C1 segment of cervical spinal cord (tissue), 14 donors: ENCODE measurements around the gene MTERF2.

Experiments
- DNase-seq, 14 donors: peaks; one replicate each; lab custom pipeline; 2025; lab: John Stamatoyannopoulos, UW

MTERF2 gene

DNA sequence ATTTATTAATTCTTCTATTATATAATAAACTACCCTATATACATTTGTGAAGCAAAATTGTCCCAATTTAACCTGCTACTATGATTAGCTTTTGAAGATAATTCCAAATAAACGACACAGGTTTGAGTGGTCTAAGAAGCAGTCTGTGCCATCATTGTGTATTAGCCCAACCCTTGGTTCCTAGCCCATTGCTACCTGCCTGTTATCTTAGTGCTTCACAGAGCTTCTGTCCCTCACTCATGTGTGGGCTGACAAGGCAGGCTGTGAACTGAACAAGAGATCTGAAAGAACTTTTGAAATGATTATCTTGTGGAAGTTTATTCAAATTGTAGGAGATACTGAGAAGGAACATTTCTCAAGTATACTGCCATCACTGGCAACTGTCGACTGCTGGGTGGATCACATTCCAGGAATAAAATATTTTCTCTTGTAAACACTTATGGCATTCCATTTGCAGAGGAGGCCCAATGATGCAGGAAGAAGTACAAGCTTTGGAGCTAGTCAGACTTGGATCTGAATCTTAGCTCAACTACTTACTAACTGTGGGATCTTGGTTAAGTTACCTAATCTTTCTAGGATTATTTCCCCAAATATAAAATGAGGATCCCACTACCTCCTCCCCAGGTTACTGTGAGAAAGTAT is 7.8 kb upstream of the MTERF2 start:
- no peak for DNase-seq

DNA sequence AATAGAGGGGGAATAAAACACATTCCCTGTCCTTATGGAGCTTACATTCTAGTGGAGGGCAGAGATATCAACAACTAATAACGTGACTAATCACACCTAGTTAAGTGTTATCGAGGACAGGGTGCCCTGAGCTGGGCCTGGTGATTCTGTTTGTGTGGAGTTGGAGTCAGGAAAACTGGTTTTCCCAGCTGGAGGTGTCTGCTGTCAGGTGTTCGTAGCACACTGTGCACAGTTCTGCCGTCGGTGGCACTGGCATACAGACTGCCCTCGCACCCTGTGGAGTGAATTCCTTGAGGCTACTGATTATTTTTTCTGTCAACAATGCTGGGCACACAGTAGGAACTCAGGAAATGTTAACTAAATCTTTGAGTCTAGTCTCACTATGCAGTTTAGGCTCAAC is 900 bp upstream of the MTERF2 start:
- peak in 1 of 14 donors; percentile 6 for DNase-seq

DNA sequence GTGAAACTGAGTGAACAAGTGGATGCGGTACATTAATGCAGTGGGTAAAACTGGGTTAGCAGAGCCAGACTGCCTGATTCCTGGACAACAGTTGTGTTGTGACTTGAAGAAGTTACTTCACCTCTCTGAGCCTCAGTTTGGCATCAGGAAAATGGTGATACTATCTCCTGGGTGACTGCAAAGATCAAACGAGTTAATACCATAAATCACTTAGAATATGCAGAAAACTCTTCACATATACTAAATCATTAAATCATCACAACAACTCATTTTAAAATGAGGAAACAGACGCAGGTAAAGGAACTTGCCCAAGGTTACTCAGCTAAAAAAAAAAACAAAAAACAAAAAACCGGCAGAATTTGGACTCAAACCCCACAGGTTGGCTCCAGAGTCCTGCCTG is 811 bp downstream of the MTERF2 start:
- no peak for DNase-seq

DNA sequence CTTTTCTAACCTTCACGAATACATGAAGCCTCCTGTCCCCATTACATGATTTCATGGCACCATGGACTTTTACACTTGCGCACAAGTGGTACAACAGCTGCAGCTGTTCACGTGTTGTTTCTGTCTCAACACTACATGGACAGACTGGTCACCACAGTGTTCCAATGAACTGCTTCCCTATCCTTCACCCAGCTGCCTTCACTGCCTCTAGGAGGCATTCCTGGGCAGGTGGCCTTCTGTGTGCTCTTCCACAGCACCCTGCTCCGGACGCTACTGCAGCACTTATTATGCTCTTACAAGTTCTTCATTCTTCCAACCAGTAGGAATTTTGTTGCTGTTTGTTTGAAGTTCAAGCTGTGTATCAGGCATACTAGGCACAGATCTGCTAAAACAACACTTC is 1.5 kb downstream of the MTERF2 start:
- DNase-seq, result peak in 1 of 14 donors; percentile 40

DNA sequence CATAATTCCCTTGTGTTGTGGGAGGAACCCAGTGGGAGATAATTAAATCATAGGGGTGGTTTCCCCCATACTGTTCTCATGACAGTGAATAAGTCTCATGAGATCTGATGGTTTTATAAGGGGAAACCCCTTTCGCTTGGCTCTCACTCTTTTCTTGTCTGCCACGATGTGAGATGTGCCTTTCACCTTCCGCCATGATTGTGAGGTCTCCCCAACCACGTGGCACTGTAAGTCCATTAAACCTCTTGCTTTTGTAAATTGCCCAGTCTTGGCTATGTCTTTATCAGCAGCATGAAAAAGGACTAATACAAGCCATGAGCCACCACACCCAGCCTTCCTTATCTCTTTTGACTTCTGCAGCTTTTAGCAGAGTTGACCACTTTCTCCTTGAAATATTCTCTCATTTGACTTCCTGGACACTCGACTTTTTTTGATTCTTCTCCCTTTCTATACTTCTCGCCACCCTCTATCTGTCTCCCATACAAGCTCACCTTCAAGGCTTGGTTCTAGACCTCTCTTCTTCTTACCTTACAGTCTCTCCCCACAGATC is 2.3 kb downstream of the MTERF2 start:
- no peak for DNase-seq

DNA sequence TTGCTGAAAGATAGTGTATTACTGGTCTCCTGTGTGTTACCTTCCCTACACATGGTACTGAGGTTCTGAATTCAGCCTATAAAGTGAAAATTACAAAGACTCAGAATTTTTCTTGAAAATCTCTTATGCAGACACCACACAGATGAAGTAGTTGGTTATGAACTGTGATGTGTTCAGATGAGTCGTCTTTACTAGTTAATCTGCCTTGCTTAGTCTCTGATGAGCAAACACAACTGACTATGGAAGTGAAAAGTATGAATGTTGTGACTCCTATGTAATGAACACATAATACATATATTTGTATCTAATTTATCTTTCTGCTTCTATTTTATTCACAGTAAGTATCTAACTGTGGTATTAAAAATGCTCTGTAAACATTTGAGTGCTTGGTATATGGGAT is 4.7 kb downstream of the MTERF2 start:
- no peak for DNase-seq

DNA sequence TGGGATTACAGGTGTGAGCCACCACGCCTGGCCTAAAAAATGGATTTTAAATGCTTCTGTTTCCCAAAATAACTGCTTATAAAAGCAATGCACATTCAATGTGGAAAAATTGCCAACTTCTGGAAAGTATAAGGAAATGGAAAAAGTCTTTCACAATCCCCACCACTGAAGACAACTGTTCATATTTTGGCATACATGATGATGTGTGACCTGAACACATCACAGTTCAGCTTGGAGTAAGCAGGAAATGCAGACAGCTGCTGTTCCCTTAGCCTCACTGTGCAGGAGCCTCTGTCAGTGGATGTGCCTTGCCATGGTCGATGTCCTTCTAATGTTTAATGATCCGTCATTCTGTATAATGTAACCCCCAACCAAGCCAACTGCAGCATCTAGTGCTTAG is 5.2 kb downstream of the MTERF2 start:
- no peak for DNase-seq

DNA sequence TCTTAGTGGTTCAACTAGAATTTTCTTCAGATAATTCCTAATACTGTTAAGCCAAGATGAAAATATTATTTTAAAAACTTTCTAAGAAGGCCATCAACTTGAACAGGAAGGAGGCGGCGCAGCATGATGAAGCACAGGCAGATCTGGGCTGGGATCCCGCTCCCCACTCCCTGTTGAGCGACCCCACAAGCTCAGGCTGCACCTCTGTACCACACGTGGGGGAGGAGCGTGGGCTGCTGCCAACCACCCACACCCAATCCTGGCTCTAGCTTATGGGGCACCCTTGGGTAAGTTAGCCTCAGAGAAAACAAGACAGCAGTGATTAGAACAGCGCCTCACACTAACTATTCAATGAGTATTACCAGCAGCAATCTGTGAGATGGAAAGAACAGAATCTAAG is 6.0 kb downstream of the MTERF2 start:
- no peak for DNase-seq

DNA sequence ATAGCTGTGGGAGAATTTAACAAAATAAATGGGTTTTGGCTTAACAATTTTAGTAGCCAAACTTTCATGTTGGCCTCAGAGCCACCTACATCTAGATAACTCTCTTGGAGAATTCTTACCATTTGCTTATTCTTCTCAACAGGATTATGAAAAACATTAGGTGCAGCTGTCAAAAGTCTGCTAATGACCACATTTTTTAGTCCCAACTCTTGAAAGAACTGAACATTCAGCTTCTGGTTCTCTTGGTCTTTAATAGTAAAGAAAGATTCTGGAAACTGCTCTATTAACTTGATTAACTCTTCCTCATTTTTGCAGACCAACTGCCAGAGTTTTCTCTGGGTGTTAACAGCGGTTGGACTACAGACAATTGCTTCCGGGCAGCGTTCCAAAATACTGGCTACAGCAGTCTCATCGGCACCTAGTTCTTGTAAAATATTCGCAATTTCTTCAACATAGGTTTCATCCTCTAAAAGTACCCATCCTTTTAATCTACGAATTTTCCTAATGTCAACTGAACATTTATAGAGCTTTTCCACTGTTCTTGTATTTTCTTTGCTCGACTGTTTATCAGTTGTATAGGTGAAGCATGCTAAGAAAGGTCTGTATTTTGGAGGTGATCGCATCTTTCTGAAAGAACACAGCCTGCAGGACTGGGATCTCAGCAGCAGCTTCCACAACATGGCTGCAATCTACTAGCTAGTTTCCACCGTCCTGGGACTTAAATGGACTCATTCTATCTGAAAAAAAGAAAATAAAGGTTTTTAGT is 8.7 kb downstream of the MTERF2 start:
- peak in 4 of 14 donors; percentile 4 to 23 (median 14) for DNase-seq

DNA sequence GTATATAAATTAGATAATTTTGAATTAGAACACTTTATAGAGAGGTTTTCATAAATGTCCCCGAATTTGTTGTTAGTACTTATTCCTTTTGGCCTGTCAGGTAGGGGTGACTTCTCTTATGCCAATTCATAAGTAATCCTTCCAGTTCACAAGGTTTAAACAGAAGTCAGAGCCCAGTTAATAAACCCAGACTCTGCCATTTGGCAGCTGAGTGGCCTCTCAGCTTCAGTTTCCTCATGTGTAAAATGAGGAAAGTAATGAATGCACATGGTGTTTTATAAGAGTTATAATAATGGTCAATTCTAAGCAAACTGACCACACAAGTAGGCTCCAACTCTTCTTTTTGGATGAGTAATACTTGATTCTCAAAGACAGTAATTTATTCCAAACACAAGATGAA is 10.3 kb downstream of the MTERF2 start:
- DNase-seq, result no peak

DNA sequence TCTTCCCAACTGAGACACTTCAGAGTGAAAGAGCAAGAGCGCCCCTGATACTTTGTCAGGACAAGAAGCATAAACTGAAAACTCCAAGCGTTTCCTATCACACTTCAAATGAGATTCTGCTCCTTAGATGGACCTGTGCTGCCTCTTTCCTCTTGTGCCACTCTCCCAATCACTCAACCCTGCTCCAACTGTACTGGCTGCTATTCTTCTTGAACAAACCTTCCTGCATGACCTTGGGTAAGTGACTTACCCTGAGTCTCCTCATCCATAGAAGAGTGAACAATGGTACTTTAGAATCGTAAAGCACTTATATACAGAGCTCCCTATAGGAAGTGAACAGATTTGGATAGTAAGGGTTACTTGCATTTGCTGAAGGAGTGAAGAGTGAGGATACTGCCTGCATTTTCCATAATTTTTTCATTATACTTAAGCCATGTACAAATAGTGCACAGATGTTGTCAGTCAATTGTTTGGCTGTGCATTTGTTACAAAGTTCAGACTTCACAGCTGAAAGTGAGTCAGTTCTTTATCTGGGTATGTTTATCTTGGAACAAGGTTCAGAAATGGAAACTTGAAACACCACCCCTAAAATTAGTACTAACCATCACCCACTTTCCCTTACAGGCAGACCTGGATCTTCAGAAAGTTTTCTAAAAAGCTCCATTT is 10.8 kb downstream of the MTERF2 start:
- no peak for DNase-seq

DNA sequence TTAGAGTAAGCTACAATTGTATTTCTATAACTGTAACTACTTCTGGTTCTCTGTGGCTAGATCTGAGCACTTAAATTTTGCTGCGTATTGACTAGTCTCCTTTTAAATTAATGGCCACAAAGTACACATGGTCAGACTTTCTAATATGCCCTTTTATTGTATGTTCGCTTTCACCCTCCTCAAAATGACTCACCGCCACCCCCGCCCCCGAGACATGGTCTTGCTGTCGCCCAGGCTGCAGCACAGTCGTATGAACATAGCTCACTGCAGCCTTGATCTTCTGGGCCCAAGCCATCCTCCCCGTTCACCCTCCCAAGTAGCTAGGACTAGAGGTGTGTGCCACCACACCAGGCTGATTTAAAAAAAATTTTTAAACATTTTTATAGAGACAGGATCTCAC is 11.8 kb downstream of the MTERF2 start:
- no peak for DNase-seq

DNA sequence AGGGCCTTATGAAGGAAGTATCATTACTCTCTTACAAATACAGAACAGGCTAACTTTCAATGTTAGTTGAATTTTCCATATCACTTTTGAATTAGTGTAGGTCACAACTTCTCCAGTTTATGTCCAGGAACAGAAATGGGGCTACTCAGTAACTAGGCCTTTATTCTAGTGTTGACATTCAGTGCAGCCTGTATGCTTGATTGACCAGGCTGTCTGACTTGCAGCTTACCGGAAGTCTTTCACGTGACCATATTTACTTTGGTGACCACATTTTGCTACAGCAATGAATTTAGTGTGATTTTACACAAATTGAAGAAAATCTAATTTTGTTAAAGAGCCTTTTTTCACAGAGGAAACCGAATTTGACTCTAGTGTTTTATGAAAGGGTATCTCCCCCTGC is 12.4 kb downstream of the MTERF2 start:
- DNase-seq, result no peak

DNA sequence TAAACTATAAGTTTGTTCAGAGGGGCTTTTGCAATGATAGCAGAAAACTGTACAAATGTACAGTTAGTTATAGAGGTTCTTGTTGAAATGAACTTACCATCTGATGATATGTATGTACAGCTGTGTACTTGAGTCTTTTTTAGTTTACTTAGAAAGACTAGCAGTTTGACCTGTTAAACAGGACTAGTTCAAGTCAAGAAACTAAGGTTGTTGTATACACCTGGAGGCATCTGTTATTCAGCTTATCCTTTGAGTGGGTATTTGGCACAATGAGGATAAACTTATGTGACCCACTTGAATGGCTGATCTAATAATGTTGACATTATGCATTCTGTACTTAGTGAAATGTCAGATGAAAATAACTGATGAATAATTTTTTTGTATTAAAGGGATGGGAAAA is 13.4 kb downstream of the MTERF2 start:
- no peak for DNase-seq

DNA sequence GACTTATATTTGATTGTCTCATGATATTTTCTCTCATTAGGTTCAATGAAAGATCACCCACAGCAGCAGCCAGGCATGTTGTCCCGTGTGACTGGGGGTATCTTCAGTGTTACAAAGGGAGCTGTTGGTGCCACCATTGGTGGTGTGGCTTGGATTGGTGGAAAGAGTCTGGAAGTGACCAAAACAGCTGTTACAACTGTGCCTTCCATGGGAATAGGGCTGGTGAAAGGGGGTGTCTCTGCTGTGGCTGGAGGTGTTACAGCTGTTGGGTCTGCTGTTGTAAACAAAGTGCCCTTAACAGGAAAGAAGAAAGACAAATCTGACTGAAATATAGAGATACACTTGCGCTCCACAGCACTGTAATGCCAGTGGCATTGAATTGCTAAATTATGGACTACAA is 15.9 kb downstream of the MTERF2 start:
- no peak for DNase-seq

DNA sequence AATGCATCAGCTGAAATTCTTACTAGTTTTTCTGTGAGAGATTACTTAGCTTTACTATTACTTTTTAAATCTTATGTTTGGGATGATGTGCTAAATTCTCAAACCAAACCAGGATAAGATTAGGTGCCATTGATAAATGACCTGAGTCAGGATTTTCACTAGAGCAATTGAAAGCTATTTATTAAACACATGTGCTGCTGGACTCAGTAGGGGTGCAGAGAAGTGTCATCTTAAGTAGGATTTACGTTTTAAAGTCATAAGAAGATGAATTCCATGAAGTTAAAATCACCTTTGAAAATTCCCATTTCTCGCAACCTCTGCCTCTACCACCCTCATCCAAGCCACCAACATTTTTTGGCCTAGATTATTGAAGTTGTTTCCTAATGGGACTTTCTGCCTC is 22.4 kb downstream of the MTERF2 start:
- no peak for DNase-seq

DNA sequence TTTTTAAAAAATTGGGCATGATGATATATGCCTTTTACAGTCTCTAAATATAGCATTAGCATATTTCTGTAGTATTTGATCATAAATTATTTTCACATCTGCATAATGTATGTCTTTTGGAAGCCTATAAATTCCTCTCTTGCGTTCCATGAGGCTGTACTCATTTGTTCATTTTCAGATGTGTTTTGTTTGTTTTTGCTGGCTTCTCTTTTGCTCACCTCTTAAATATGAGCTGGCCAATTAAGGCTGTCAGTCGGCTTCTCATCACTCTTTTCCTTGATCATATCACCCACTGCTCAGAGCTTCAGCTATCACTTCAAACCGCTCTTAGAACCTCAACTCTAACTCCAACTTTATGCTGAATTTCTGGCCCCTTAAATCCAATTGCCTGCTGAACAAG is 24.7 kb downstream of the MTERF2 start:
- no peak for DNase-seq

DNA sequence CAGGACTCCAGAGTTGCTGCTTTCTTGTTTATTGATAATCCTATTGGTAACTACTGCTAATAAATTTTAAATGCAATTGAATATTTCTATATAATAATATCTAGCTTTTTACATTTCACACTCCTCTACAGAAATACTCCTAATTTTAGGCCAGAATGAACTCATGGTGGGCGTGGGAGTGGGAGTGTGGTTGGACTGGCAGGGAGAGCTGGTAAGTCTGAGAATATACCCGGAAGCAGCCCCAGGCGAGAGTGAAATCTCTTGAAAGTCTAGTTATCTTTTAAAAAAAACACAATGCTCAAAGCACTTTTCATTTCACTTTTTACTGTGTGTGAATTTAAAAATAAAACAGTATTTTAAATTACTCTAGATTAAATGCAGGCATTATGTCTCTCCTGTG is 26.5 kb downstream of the MTERF2 start:
- DNase-seq, result no peak

DNA sequence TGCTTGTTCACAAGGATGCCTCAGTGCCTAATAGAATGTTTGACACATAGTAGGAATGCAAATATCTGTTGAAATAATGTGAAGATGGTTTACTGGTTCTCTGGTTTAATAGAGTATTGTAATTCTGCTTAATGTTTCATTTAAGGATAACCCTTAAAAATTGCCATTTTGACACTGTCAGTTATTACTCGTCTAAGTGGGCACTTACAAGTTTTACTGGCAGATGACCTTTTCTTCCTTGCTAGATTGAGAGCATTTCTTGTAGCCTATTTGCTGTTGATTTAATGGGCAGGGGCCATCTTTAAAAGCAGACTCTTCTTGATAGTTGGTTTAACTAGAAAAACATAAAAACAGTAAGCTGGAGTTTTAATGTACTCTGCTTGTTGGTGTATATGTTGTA is 29.4 kb downstream of the MTERF2 start:
- DNase-seq, result no peak

DNA sequence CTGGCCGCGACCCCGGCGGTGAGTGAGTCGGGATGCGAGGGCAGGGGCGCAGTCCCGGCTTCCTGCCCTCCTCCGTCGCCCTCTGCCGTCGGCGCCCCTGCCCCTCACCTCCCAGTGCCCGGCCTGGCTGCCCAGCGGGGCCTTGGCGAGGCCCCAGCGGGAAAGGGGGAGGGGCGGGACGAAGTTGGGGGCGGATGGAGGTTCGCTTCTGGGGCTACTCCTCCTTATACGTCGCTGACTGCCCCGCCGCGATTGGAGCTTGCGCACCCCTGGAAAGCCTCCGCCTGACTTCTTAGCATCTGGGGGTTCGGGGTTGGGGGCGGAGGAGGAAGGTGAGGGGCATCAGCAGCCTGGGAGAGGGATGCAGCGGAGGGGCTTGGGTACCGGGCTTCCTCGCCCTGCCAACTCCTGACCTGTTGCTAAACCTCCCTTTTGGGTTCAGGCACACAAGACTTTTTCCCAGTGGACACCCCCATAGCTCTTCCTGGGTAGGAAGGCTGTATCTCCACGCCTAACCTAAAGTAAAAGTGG is 30.8 kb downstream of the MTERF2 start:
- peak in 10 of 14 donors; percentile 56 to 84 (median 70) for DNase-seq

DNA sequence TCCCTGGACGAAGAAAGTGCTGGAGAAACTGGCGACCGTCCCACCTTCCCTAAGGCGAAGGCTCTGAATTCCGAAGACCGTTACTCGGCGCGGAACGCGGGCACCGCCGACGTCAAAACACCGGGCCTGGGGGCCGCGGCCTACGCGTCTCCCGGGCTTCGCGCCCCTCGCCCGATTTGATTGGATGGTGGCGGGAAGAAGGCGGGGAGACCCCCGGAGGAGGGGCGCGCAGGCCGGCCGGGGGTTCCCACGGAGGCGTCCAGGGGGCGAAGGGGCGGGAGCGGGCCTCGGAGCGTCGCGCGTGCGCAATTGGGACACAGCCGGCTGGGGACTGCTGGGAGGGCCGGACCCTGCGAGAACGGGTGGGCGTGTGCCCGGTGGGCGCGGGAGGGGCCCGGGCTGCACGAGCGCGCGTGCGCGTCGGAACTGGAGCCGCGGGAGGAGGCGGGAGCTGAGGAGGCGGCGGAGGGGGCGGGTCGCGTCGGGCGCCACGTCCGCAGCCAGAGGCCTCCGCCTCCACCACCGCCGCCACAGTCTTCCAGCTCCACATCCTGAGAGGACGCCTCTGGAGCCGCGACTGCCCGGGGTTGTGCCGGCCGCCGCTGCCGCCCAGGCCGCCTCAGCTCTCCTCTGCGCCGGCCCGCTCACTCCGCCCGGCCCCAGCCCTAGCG is 31.4 kb downstream of the MTERF2 start, which contains the start of gene TMEM263:
TSS of gene TMEM263 (plus strand) at position 531 of the 671 bp plus-strand sequence. CDS start 11,210 bp downstream, outside the sequence.
- peak; percentile 41 to 93 (median 79) for DNase-seq
